Mucosa of descending colon (tissue), 3 donors: ENCODE data around the gene PPM1J. TPM values are rescaled to one million over a fixed set of nuclear protein-coding genes. Genes with fewer than 3 reads are reported as not detected.
"Not testable (repeated sequence)": the region's sequence is repeated elsewhere in the genome, so short reads cannot be mapped to it uniquely, and the experiment has no call there.

Source experiments
- ATAC-seq: fragments of 200-7000 bp; cut with Tn5 transposase; one replicate; pipeline ENCODE4 v1.9.1; 2020; ENCODE audit warnings: mild to moderate bottlenecking, moderate library complexity
- DNase-seq, 3 donors: peaks; one replicate each; pipeline ENCODE4 v3.0.0-alpha.2; 2020
- H3K36me3 ChIP-seq: fragments of 200-600 bp; one replicate; pipeline ENCODE4 v1.8.0; 2021; ENCODE audit warnings: low read depth, mild to moderate bottlenecking
- H3K4me1 ChIP-seq: fragments of 200-600 bp; one replicate; pipeline ENCODE4 v1.8.0; 2021; ENCODE audit warnings: low read depth, mild to moderate bottlenecking
- H3K4me3 ChIP-seq: fragments of 200-600 bp; one replicate; pipeline ENCODE4 v1.8.0; 2021; ENCODE audit warnings: mild to moderate bottlenecking
- H3K9me3 ChIP-seq: fragments of 200-600 bp; one replicate; pipeline ENCODE4 v1.8.0; 2021; ENCODE audit warnings: mild to moderate bottlenecking
- intact Hi-C, 2 donors: fragments of 100-400 bp; cut with DNase I in 1 of 2; cut with micrococcal nuclease in 1 of 2; formaldehyde crosslinking; loops; one replicate each; pipeline versions ENCODE4 v1.11.0 to v1.11.1; 2022; cut with DNase I, micrococcal nuclease
- total RNA-seq, 3 donors: library from RNA; stranded (reverse); fragmentation: NEBNext Ultra II Directional in 2 of 3; extraction: Animal tissue kit (Norgen Biotek cat#: 25700) in 2 of 3; gene quantifications; one replicate each; pipeline versions ENCODE4 v1.2.1 to v1.2.4, GENCODE V29; 2021 to 2023
- TF ChIP-seq, protein P1 (sequence below): fragments of 200-600 bp; IDR thresholded peaks from one replicate; pipeline ENCODE4 v1.8.0; 2022; ENCODE audit warnings: antibody characterized with exemption, mild to moderate bottlenecking
- donor health status: DM: no; HTN: no; CAD: no; lungs with moderate emphysema.
- donor health status: DM: no; HTN: no; CAD: no.
- donor health status: DM: no; HTN: yes; CAD: no.

Gene PPM1J
- total RNA-seq, 3 donors from 2014 or later: 0.92 to 1.7 (median 1.1) TPM

DNA sequence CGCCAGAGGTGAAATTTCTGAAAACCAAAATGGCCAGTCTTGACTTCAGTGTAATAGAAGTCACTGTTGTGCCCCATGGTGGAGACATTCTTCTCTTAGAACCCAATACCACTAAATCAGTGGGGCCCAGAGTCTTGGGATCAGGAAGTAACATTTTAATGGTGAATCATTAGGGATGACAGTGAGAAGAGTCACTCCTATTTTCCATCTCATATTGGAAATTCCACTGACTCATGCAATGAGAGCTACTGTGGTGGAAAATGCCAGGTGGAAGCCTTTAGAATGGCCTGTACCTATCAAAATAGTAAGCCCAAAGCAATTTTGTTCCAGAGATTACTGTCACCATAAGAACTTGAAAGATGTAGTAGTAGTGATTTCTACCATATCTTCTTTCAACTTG is 20.6 kb upstream of the PPM1J start:
- Histone ChIP-seq H3K36me3 (no peaks in the 10 kb centered on the region), H3K4me1 (no peaks in the 10 kb centered on the region), H3K4me3 (no peak overlapping the region), H3K9me3 (no peaks in the 10 kb centered on the region)
- ATAC-seq (no peak), DNase-seq (no peak)
- TF ChIP-seq, protein P1, sequence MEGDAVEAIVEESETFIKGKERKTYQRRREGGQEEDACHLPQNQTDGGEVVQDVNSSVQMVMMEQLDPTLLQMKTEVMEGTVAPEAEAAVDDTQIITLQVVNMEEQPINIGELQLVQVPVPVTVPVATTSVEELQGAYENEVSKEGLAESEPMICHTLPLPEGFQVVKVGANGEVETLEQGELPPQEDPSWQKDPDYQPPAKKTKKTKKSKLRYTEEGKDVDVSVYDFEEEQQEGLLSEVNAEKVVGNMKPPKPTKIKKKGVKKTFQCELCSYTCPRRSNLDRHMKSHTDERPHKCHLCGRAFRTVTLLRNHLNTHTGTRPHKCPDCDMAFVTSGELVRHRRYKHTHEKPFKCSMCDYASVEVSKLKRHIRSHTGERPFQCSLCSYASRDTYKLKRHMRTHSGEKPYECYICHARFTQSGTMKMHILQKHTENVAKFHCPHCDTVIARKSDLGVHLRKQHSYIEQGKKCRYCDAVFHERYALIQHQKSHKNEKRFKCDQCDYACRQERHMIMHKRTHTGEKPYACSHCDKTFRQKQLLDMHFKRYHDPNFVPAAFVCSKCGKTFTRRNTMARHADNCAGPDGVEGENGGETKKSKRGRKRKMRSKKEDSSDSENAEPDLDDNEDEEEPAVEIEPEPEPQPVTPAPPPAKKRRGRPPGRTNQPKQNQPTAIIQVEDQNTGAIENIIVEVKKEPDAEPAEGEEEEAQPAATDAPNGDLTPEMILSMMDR: no peak
- intact Hi-C loops: no loop called here

DNA sequence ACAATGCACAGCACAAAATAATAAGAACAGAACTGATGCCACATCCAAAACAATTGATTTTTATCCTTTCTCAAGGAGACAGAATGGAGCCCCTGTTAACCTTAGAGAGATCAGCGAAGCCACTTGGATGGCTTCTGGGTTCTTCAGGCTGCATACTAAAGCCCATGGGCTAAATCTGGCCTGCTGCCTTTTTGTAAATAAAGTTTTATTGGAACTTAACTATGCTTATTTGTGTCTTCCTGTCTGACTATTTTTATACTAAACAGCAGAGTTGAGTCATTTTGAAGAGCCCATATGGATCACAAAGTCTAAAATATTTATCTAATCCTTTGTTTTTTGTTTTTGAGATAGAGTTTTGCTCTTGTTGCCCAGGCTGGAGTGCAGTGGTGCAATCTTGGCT is 16.3 kb upstream of the PPM1J start:
- DNase-seq (no peak), ATAC-seq (no peak)
- Histone ChIP-seq H3K4me1 (no peaks in the 10 kb centered on the region), H3K4me3 (no peak overlapping the region), H3K36me3 (no peaks in the 10 kb centered on the region), H3K9me3 (no peaks in the 10 kb centered on the region)
- intact Hi-C loops: no loop called here
- TF ChIP-seq, protein P1: no peak

DNA sequence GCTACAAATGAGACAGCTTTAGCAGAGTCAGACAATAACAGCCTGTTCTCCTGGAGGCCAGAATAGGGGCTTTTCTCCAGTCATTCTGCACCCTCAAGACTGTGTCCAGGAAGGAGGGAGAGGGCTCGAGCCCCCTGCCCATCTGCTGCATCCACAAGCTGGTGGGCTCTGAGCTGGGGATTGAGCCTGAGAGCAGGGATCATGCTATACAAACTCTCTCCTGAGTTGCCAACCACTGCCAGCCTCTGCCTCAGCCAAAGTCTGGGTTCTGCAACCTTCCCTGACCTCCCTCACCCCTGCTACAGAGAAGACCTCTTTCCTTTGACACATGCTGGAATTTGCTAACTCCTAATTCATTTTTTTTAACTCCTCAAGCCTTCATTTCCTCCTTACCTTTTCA is 14.8 kb upstream of the PPM1J start:
- Histone ChIP-seq H3K4me1 (no peaks in the 10 kb centered on the region), H3K4me3 (no peak overlapping the region), H3K36me3 (no peaks in the 10 kb centered on the region), H3K9me3 (no peaks in the 10 kb centered on the region)
- ATAC-seq (no peak), DNase-seq (no peak)
- intact Hi-C loops: no loop called here
- TF ChIP-seq, protein P1: no peak

DNA sequence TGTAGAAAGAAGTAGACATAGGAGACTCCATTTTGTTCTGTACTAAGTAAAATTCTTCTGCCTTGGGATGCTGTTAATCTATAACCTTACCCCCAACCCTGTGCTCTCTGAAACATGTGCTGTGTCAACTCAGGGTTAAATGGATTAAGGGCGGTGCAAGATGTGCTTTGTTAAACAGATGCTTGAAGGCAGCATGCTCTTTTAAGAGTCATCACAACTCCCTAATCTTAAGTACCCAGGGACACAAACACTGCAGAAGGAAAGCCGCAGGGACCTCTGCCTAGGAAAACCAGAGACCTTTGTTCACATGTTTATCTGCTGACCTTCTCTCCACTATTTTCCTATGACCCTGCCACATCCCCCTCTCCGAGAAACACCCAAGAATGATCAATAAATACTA is 13.9 kb upstream of the PPM1J start:
- H3K4me3 ChIP-seq: not testable (repeated sequence)

DNA sequence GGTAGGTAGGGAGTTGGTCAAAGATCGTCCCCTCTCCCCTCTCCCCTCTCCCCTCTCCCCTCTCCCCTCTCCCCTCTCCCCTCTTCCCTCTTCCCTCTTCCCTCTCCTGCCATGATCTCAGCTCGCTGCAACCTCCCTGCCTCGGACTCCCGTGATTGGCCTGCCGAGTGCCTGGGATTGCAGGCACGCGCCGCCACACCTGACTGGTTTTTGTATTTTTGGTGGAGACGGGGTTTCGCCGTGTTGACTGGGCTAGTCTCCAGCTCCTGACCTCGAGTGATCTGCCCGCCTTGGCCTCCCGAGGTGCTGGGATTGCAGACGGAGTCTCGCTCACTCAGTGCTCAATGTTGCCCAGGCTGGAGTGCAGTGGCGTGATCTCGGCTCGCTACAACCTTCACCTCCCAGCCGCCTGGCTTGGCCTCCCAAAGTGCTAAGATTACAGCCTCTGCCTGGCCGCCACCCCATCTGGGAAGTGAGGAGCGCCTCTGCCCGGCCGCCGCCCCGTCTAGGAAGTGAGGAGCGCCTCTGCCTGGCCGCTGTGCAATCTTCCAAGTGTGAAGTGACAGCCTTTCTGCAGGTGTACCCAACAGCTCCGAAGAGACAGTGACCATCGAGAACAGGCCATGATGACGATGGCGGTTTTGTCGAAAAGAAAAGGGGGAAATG is 13.3 kb upstream of the PPM1J start:
- DNase-seq, H3K4me1 ChIP-seq, H3K36me3 ChIP-seq, intact Hi-C loops, H3K9me3 ChIP-seq, ATAC-seq, H3K4me3 ChIP-seq: not testable (repeated sequence)

More for the DNA sequence above, 13.9 kb upstream of the PPM1J start:
- ATAC-seq, H3K36me3 ChIP-seq, H3K9me3 ChIP-seq, DNase-seq, intact Hi-C loops, H3K4me1 ChIP-seq: not testable (repeated sequence)

DNA sequence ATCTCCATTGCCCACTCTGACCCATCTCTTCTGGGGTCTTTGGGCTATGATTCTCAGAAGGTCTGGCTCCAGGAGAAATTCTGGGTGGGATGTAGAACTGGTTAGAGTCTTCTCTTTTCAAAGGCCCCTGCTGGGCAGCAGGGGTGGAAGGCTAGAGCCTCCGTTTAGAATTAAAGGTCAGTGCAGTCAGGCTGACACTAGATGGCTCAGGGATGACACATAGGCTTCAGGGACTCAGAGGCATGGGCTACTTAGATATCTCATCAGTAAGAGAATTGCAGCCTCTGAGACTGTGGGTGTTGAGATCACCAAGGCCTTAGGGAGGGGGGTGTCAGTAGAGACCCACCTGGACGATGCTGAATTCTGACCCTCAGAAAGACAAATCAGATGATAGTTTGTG is 12.6 kb upstream of the PPM1J start:
- Histone ChIP-seq H3K4me1 (no peaks in the 10 kb centered on the region), H3K36me3 (no peaks in the 10 kb centered on the region), H3K9me3 (no peaks in the 10 kb centered on the region), H3K4me3 (no peak overlapping the region)
- TF ChIP-seq, protein P1: no peak
- DNase-seq (no peak), ATAC-seq (no peak)
- intact Hi-C loops: no loop called here

DNA sequence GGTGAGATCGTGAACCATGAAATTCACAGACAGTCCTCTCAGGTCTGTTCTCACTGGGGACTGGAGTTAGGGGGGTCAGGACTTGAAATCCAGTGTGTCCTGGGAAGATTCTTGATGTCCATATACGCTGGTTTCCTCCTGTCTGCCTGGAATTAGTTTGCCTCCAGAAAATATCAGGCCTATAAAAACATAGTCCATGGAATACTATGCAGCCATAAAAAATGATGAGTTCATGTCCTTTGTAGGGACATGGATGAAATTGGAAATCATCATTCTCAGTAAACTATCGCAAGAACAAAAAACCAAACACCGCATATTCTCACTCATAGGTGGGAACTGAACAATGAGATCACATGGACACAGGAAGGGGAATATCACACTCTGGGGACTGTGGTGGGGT is 9.1 kb upstream of the PPM1J start:
- not testable (repeated sequence) for H3K9me3 ChIP-seq, ATAC-seq, DNase-seq, H3K4me3 ChIP-seq, H3K36me3 ChIP-seq, H3K4me1 ChIP-seq
- intact Hi-C loops: loop anchor here in 1 of 2 donors (5.0 kb wide), 1 partner anchor 78 kb away; no protein-coding TSS in a partner anchor
